ENCODE data around the gene LUZP4.
"Not testable (repeated sequence)": the region's sequence is repeated elsewhere in the genome, so short reads cannot be mapped to it uniquely, and the experiment has no call there.

LUZP4 gene, protein sequence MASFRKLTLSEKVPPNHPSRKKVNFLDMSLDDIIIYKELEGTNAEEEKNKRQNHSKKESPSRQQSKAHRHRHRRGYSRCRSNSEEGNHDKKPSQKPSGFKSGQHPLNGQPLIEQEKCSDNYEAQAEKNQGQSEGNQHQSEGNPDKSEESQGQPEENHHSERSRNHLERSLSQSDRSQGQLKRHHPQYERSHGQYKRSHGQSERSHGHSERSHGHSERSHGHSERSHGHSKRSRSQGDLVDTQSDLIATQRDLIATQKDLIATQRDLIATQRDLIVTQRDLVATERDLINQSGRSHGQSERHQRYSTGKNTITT

DNA sequence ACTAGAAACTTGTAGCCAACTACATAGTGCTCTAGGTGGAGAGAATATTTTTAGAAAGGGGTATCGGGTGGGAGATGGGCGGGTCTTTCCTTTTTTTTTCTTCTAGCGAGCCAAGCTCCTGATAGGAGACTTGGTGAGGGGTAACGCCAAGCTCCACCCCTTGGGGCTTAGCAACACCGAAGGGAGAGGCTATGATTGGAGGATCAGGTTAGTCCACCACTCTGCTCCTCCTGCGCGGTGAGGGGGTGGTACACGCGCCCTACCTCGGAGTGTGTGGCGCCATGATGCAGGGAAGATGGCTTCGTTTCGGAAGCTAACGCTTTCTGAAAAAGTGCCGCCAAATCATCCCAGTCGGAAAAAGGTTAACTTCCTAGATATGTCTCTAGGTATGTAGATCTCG lies at the start of gene LUZP4:
TSS of gene LUZP4 (plus strand) at position 251 of the 400 bp plus-strand sequence. CDS start at position 296, 45 bp downstream.
- no peak for DNase-seq (ENCODE audit: extremely low read depth in 1 of 2, low read depth in 1 of 2)

DNA sequence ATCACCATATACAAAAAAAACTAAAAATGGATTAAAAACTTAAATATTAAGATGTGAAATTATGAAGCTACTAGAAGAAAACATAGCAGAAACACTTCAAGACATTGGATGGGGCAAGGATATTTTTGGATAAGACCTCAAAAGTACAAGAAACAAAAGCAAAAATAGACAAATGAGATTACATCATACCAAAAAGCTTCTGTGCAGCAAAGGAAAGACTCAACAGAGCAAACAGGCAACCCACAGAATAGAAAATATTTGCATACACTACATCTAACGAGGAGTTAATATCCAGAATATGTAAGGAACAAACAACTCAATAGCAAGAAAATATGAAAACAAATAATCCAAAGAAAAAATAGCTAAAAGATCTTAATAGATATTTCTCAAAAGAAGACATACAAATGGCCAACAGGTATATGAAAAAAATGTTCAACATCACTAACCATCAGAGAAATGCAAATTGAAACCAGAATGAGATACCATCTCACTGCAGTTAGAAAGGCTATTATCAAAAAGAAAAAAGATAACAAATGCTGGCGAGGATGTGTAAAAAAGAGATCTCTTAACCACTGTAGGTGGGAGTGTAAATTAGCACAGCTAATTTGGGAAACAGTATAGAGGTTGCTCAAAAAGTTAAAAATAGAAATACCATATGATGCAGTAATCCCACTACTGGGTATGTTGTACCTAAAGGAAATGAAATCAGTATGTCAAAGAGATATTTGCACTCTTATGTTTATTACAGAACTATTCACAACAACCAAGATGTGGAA lies 37.9 kb upstream of the LUZP4 start:
- DNase-seq (ENCODE audit: extremely low read depth in 1 of 2, low read depth in 1 of 2) = no peak

DNA sequence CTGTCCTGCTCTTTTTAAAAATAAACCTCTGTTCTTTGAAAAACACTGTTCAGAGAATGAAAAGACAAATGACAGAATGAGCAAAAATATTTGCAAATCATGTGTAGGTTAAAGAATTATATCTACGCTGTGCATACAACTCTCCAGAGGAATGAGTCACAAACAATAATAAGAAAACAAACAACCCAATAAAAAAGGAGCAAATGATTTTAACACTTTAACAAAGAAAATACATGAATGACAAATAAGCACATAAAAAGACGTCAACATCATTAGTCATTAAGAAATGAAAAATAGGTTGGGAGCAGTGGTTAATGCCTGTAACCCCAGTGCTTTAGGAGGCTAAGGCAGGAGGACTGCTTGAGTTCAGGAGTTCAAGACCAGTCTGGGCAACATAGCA lies 34.5 kb upstream of the LUZP4 start:
- no peak for DNase-seq (ENCODE audit: extremely low read depth in 1 of 2, low read depth in 1 of 2)

DNA sequence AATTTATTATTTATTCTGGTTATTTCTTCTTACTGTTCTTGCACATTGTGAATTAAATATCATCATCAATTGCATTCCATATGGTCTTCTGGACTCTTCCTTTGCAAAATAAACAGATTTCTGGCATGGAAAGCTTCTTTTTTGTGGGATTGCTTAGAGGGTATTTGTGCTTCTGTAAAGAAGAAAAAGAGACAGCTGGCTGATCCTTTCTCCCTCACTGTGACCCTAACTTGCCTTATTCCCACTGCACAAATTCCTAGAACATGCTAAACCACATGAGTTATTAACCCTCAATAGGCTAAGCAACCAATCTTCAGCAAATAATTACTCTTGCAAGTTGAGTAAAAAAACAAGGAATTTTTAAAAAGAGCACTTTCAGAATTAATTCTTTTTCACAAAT lies 31.8 kb upstream of the LUZP4 start:
- no peak for DNase-seq (ENCODE audit: extremely low read depth in 1 of 2, low read depth in 1 of 2)

DNA sequence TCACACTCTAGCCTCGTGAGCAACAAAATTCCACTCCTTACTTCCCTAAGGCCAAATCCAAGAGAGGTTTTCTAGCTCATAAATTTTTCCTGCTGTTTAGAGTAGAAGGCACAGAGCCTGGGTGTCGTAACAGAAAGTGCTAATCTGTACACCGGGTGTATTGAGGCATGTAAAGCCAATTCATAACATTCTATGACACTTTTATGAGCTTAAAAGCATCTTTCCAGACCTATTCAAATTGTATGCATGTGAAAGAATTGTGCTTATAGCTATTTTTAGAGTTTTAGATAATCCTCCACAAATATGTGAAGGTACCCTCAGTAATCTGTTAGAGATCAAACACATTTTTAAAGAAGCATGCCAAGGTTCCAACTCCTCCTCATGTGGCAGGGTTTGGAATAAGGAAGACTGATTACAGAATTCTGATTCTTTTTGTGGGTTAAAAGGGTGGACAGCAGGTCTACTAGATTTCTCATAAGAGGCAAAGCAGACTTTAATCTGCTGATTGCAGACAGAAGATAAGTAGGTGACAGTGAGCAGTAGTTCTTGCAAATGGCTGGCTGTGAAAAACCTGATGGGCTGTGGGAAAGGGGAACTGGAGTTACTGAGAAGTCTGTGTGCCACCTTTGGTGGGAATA lies 30.2 kb upstream of the LUZP4 start:
- DNase-seq (ENCODE audit: extremely low read depth in 1 of 2, low read depth in 1 of 2) = no peak

DNA sequence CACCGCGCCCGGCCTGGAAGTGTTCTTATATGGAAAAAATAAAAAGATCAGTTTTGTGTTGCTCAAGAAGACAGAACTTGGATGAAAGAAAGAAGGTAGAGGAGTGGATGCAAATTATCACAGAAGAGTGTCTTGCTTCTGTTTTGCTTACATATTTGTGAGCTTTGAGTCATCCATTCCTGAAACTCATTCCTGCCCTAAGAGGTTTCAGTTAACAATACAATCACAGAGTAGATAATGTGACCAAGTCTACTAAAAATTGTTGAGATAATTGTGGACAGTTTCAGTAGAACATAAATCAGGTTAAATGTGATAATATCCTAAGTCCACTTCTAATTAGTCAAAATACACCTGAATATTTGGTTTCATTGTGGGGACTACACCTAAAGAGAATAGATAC lies 29.2 kb upstream of the LUZP4 start:
- no peak for DNase-seq (ENCODE audit: extremely low read depth in 1 of 2, low read depth in 1 of 2)

DNA sequence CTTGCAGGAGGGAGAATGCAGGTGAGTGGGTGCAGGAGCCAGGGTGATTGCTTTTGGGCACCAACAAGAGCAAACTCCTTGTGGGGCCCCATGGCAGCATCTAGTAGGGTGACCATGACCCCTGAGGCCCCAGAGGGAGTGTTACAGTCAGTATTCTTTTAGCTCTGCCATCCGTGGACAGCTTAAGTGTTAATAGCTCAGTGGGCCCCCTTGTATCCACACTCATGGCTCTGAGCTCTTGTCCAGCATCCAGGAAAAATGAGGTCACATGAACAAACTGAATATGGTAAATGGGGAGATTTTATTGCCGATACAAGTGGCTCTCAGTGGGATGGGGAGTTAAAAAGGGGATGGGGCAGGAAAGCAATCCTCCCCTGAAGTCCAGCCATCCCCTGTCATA lies 28.4 kb upstream of the LUZP4 start:
- DNase-seq (ENCODE audit: extremely low read depth in 1 of 2, low read depth in 1 of 2) = no peak

DNA sequence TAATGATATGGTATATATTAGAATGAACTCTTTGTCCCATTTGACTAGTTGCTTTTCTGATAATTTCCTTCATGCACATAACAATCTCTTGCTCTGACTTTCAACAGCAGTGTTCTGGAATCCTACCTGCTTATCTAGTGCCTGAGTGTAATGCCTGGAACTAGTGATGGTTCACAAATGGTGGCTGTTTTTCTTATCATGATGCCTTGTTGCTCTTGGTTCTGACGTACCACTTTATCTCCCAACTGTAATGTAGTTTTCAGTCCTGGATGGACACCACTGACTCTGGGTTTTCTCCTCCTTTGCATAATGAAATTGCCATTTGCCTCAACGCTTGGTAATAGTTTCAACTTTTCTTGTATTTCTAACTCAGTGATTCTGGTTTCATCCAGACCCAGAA lies 25.5 kb upstream of the LUZP4 start:
- no peak for DNase-seq (ENCODE audit: extremely low read depth in 1 of 2, low read depth in 1 of 2)

DNA sequence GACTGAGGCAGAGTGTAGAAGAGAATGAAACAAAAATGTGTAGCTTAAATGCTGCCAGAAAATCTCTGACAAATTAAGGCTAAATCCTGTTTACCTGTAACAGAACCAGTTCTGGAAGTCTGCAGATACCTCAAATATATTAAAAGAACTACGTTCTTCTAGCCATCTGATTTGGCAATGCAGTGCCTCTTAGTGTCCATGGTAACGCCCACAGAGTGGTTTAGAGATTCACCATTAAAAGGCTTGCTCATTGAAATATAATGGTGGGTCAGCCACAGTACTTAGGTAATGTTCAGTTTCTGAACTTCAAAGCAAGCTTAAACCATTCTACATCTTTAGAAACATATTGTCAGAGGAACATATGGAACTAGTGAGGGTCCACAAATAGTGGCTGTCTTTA lies 23.2 kb upstream of the LUZP4 start:
- DNase-seq (ENCODE audit: extremely low read depth in 1 of 2, low read depth in 1 of 2) = no peak

DNA sequence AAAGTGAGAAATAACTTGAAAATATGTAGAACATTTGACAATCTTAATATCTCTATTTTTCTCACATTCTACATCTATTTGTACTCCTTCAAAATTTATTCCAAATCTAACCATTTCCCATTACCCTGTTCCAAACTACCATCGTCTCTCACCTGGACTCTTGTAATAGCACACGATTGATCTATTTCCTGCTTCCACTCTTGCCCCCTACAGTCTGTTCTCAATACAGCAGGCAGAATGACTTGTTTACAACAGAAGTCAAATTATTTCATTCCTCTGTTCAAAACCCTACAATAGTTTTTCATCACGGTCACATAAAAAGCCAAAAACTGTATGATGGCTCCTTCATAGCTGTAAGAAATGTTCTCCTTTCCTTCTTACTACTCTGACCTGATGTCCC lies 21.1 kb upstream of the LUZP4 start:
- no peak for DNase-seq (ENCODE audit: extremely low read depth in 1 of 2, low read depth in 1 of 2)

DNA sequence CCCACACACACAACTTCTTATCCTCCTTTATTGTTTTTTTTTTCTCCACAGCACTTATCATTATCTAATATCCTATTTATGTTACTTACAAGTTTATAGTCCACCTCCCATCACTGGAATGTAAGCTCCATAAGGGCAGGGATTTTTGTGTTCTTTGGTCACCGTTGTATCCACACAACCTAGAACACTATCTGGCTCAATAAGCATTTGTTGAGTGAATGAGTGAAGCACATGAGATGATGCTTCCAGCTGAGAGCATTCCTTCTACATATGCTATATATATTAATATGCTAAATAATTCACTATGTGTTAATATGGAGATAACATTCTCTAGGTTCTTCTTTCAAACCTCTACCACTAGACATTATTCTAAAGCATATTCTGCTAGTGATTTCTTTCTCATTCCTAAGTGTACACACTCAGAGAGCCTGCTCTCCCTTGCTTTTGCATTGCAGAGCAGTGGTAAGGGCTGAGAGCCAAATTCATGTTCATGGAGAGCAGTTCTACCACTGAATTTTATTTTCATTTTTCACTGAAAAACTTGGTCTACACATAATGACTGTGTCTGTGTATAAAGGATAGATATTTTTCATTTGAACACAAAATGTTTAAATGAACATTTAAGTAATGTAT lies 20.3 kb upstream of the LUZP4 start:
- no peak for DNase-seq (ENCODE audit: extremely low read depth in 1 of 2, low read depth in 1 of 2)

DNA sequence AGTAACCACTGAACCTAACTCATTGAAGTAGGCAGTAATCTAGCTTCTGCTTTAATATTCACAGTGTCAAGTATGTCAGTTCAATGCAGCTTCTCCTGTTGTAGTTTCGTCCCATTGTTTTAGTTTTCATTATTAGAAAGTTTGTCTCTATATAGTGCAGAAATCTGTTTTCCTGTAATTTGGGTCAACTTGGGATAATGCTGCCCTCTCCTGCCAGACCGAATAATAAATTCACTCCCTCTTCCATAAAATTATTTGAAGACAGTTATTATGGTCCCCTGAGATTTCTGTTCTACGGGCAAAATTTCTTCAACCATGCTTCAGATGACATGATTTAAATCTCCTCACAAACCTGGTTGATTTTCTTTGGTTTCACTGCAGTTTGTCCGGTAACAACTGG lies 4.6 kb upstream of the LUZP4 start:
- no peak for DNase-seq (ENCODE audit: extremely low read depth in 1 of 2, low read depth in 1 of 2)

DNA sequence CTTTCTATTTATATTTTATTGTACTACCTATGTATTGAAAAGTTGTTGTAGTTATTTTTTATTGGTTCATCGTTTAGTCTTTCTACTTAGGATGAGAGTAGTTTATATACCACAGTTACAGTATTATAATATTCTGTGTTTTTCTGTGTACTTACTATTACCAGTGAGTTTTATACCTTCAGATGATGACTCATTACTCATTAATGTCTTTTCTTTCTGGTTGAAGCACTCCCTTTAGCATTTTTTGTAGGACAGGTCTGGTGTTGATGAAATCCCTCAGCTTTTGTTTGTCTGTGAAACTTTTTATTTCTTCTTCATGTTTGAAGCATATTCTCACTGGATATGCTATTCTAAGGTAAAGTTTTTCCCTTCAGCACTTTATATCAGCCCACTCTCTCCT lies 7.7 kb downstream of the LUZP4 start:
- no peak for DNase-seq (ENCODE audit: extremely low read depth in 1 of 2, low read depth in 1 of 2)

DNA sequence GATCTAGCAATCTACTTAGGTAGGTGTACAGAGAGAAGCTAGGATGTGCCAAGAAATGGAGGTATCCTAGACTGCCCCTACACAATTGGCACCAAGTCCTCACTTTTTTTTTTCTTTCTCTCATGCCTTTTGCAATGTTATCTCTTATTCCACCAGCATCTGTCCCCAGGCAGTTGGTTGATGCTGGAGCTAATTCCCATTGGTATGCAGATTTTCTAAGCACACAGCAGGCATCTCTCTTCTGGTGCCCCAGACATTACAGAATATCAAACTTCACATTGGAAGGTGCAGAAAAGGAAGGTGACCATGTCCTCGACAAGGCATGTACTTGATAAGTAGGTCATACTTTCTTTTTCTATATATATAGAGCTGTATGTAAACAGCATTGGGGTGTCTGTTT lies 21.6 kb downstream of the LUZP4 start:
- no peak for DNase-seq (ENCODE audit: extremely low read depth in 1 of 2, low read depth in 1 of 2)

DNA sequence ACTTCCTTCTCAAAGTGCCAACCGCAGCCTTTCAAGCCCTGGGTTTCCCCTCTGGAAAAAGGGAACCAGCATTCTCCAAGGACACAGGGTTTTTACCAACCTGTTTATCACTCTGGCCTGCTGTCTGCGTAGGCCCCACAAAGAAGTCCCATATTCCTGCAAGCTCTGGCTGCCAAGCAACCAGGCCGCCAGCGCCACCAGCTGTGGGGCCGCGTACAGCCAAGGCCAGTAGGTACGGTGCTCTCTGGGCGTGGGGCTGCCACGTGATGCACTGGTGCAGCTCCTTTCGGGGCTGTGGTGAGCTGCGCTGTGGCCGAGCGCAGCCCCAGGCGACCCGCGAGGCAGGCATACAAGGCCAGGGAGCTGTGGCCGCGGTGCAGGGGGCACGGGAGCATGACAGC lies 22.1 kb downstream of the LUZP4 start:
- no peak for DNase-seq (ENCODE audit: extremely low read depth in 1 of 2, low read depth in 1 of 2)

DNA sequence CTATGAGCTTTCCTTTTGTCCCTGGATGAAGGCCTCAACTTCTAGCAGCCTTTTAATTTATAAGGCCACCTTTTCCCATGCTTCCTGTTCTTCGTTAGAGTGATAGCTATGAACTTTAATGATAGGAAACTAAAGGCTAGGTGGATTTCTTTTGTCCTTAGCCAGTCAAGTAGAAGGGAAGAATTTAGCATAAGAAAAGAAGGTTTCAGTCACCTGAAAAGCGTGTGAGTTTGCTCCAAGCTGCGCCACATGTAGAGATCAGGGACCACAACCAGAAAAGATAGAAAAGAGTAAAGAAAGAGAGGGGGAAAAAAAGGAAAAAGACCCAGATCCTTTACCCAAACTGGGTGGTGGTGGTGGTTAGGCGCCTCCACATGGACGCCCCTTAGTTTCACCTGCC lies 28.6 kb downstream of the LUZP4 start:
- no peak for DNase-seq (ENCODE audit: extremely low read depth in 1 of 2, low read depth in 1 of 2)

DNA sequence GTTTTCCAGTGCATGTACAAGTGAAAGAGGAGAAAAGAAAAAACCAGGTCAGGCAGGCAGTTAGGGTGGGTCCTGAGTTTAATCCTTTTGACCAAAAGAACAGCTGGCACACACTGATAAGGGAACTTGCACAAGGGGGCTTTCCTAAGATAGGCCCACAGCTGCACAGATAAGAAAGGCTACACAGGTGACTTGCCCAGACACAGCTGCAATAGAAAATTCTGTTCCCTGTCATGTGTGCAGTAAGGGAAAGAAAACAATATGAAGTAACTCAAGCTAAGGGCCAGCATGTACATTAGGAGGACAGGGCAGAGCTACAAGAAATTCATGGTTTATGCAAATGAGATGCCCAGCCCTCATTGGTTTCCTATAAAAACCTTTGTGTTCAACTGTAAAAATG lies 32.9 kb downstream of the LUZP4 start:
- no peak for DNase-seq (ENCODE audit: extremely low read depth in 1 of 2, low read depth in 1 of 2)

DNA sequence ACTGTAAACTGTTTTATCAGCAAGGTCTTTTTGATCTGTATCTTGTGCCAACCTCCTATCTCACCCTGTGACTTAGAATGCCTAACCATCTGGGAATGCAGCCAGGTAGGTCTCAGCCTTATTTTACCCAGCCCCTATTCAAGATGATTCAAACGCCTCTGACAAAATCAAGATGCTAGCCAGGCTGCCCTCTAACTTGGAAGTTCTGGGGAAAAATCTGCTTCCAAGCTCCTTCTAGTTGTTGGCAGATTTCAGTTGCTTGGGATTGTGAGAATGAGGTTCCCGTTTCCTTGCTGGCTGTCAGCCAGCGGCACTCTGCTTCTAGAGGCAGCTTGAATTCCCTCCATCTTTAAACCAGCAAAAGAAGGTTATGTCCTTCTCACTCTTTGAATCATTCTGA lies 34.7 kb downstream of the LUZP4 start:
- no peak for DNase-seq (ENCODE audit: extremely low read depth in 1 of 2, low read depth in 1 of 2)

DNA sequence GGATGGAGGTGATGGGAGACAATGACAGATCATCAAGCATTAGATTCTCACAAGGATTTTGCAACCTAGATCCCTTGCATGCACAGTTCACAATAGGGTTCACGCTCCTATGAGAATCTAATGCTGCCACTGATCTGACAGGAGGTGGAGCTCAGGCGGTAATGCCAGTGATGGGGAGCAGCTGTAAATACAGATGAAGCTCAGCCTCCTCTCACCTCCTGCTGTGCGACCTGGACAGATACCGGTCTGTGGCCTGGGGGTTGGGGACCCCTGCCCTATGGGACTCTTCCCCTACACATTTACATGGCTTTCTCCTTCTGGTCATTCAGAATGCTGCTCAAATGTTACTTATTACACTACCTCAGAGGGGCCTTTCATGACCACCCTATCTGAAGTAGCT lies 39.8 kb downstream of the LUZP4 start:
- DNase-seq (ENCODE audit: extremely low read depth in 1 of 2, low read depth in 1 of 2) = not testable (repeated sequence)

DNA sequence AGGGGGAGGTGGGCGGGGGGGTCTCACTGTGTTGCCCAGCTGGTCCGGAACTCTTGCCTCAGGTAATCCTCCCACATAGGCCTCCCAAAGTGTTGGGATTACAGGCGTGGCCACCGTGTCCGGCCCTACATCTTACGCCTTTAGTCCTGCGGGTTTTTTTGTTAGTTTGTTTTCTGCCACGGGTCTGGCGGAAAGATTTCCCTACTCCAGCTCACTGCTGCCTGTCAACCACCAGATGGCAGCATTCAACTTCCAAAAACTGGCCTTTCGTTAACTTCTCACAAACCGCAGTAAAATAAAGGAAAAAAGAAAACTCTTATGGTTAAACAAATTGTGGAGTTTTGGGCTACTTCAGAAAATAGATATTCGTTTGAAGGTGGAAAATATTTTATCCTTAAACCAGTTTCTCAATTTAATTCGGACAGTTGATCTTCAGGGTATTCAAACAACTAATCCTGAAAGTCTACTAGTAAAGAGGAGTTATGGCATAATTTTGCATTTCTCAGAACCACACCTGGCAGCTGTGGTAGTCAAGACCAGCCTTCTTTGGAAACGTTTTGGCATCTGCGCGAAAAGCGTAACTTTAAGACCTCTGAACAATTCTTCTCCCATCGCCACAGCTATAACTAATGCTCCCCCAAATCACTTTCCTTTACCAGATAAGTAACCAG lies 41.1 kb downstream of the LUZP4 start:
- DNase-seq (ENCODE audit: extremely low read depth in 1 of 2, low read depth in 1 of 2) = no peak

DNA sequence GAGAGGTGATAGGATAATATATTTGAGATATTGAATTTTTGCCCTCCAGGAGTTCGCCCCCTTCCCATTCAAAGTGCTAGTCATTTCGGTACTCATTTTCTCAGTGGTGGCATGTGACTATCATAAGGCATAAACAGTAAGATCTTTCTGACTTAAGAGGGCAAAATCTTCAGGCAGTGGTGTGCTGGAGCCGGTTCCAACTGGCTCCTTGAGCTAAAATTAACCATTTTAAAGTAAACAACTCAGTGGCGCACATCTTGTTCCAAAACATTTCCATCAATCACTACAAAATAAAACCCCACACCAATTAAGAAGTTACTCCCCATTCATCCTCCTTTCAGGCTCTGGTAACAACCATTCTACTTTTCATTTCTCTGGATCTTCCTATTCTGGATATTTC lies 43.3 kb downstream of the LUZP4 start:
- DNase-seq (ENCODE audit: extremely low read depth in 1 of 2, low read depth in 1 of 2) = no peak
